Measurements from ENCODE around the gene RYK. TPM values are rescaled to one million over a fixed set of nuclear protein-coding genes. Genes with fewer than 3 reads are reported as not detected.
"Not testable (repeated sequence)": the region's sequence is repeated elsewhere in the genome, so short reads cannot be mapped to it uniquely, and the experiment has no call there.

RYK gene
- total RNA-seq, 1 donor from 2014 or later = 60.4 TPM

- TF ChIP-seq CTCF (IDR thresholded peaks at IDR 0.05; ENCODE audit: unreplicated experiment) = peak; percentile 95
- peaks cover 9% of the 10 kb centered on the region for H3K4me1 Mint-ChIP-seq (ENCODE audit: unreplicated experiment)
- peaks cover 9% of the 10 kb centered on the region for H3K36me3 Mint-ChIP-seq (ENCODE audit: low read depth, unreplicated experiment)
- peaks cover 2% of the 10 kb centered on the region for H3K27me3 Mint-ChIP-seq (ENCODE audit: unreplicated experiment)
- H3K9me3 Mint-ChIP-seq (ENCODE audit: unreplicated experiment) = no peaks in the 10 kb centered on the region
- H3K4me3 Mint-ChIP-seq (ENCODE audit: unreplicated experiment) = no peak overlapping the region
- H3K27ac Mint-ChIP-seq (ENCODE audit: unreplicated experiment) = no peak overlapping the region
- peak; percentile 89 for DNase-seq (ENCODE audit: low spot score)
Measured at GRCh38 chr3:134212967-134213665, 37.5 kb downstream of the RYK start.

GRCh38 chr3:134211797-134212196 is 38.9 kb downstream of the RYK start:
- Mint-ChIP-seq H3K27ac (ENCODE audit: unreplicated experiment) (no peak overlapping the region), H3K4me1 (ENCODE audit: unreplicated experiment) (peaks cover 9% of the 10 kb centered on the region), H3K9me3 (ENCODE audit: unreplicated experiment) (no peaks in the 10 kb centered on the region), H3K4me3 (ENCODE audit: unreplicated experiment) (no peak overlapping the region), H3K27me3 (ENCODE audit: unreplicated experiment) (peaks cover 2% of the 10 kb centered on the region), H3K36me3 (ENCODE audit: low read depth, unreplicated experiment) (peaks cover 9% of the 10 kb centered on the region)
- DNase-seq (ENCODE audit: low spot score) = peak; percentile 53
- TF ChIP-seq CTCF (IDR thresholded peaks at IDR 0.05; ENCODE audit: unreplicated experiment) = peak; percentile 70

- H3K4me1 Mint-ChIP-seq (ENCODE audit: unreplicated experiment) = peaks cover 2% of the 10 kb centered on the region
- TF ChIP-seq CTCF (IDR thresholded peaks at IDR 0.05; ENCODE audit: unreplicated experiment) = no peak
- no peak overlapping the region for H3K27ac Mint-ChIP-seq (ENCODE audit: unreplicated experiment)
- peaks cover 12% of the 10 kb centered on the region for H3K36me3 Mint-ChIP-seq (ENCODE audit: low read depth, unreplicated experiment)
- no peaks in the 10 kb centered on the region for H3K9me3 Mint-ChIP-seq (ENCODE audit: unreplicated experiment)
- H3K27me3 Mint-ChIP-seq (ENCODE audit: unreplicated experiment) = no peaks in the 10 kb centered on the region
- no peak for DNase-seq (ENCODE audit: low spot score)
- H3K4me3 Mint-ChIP-seq (ENCODE audit: unreplicated experiment) = no peak overlapping the region
Measured at GRCh38 chr3:134205451-134205850, 45.2 kb downstream of the RYK start.

GRCh38 chr3:134201201-134202130 is 49.2 kb downstream of the RYK start:
- H3K27ac Mint-ChIP-seq (ENCODE audit: unreplicated experiment) = peak overlapping the region; percentile 28

GRCh38 chr3:134199880-134200279 is 50.8 kb downstream of the RYK start:
- not testable (repeated sequence) for H3K9me3 Mint-ChIP-seq (ENCODE audit: unreplicated experiment); H3K4me1 Mint-ChIP-seq (ENCODE audit: unreplicated experiment); H3K27me3 Mint-ChIP-seq (ENCODE audit: unreplicated experiment); H3K27ac Mint-ChIP-seq (ENCODE audit: unreplicated experiment); DNase-seq (ENCODE audit: low spot score)
- Mint-ChIP-seq H3K4me3 (ENCODE audit: unreplicated experiment) (peak overlapping the region; percentile 58), H3K36me3 (ENCODE audit: low read depth, unreplicated experiment) (peaks cover 30% of the 10 kb centered on the region)

More at GRCh38 chr3:134201201-134202130, 49.2 kb downstream of the RYK start:
- DNase-seq (ENCODE audit: low spot score) = no peak
- Mint-ChIP-seq H3K4me3 (ENCODE audit: unreplicated experiment) (peak overlapping the region; percentile 35), H3K27me3 (ENCODE audit: unreplicated experiment) (peaks cover 2% of the 10 kb centered on the region), H3K4me1 (ENCODE audit: unreplicated experiment) (peaks cover under 1% of the 10 kb centered on the region), H3K9me3 (ENCODE audit: unreplicated experiment) (no peaks in the 10 kb centered on the region), H3K36me3 (ENCODE audit: low read depth, unreplicated experiment) (peaks cover 30% of the 10 kb centered on the region)
- TF ChIP-seq CTCF (IDR thresholded peaks at IDR 0.05; ENCODE audit: unreplicated experiment) = no peak
